Caco-2 (cell line): Measurements from ENCODE around the gene CD300LB. TPM values are rescaled to one million over a fixed set of nuclear protein-coding genes. Genes with fewer than 3 reads are reported as not detected.

Experiments
- BruUV-seq: library from RNA; stranded (reverse); fragments of 400-500 nt; replicated peaks from 2 replicates; lab custom pipeline; 2021; lab: Mats Ljungman, UMichigan
- CTCF ChIA-PET: fragments of 300-600 bp; sonication (Branson Sonifier 250); formaldehyde crosslinking; loops from one replicate; lab custom pipeline; 2022; ENCODE audit warnings: antibody characterized with exemption; lab: Charles Lee
- POLR2A ChIA-PET: fragments of 300-600 bp; sonication (Branson Sonifier 250); formaldehyde crosslinking; loops from one replicate; lab custom pipeline; 2022; ENCODE audit warnings: antibody characterized with exemption; lab: Charles Lee
- DNase-seq, 2 experiments: peaks; one replicate each; pipeline versions ENCODE4 v3.0.0 to v3.0.0-alpha.2; 2020 to 2022
- H3K27me3 ChIP-seq: replicated peaks from 2 replicates; pipeline ENCODE4 v1.6.0; 2011; ENCODE audit warnings: low read length; ENCODE audit not compliant: control insufficient read depth, insufficient read depth
- H3K36me3 ChIP-seq: 2 replicates; pipeline ENCODE4 v1.5.1; 2011; ENCODE audit warnings: low read length; ENCODE audit not compliant: control insufficient read depth, insufficient read depth
- H3K4me1 ChIP-seq: fragments of 250-450 bp; sonication (Bioruptor Pico); 2 replicates; pipeline ENCODE4 v1.5.1; 2020; ENCODE audit warnings: mild to moderate bottlenecking
- H3K4me3 ChIP-seq: 2 replicates; pipeline ENCODE4 v1.5.1; 2011; ENCODE audit warnings: low read depth, mild to moderate bottlenecking, control low read depth, low read length
- H3K9me3 ChIP-seq: fragments of 250-450 bp; sonication (Bioruptor Pico); 2 replicates; pipeline ENCODE4 v1.5.1; 2020; ENCODE audit warnings: mild to moderate bottlenecking, moderate library complexity
- H3K27ac Mint-ChIP-seq: one replicate; pipeline ENCODE4 v1.8.0; 2022; ENCODE audit warnings: mixed read lengths; ENCODE audit not compliant: unreplicated experiment
- H3K27me3 Mint-ChIP-seq: one replicate; pipeline ENCODE4 v1.8.0; 2022; ENCODE audit warnings: mixed read lengths; ENCODE audit not compliant: insufficient read depth, unreplicated experiment
- H3K36me3 Mint-ChIP-seq: one replicate; pipeline ENCODE4 v1.8.0; 2022; ENCODE audit warnings: mild to moderate bottlenecking, mixed read lengths; ENCODE audit not compliant: insufficient read depth, unreplicated experiment
- H3K4me1 Mint-ChIP-seq: one replicate; pipeline ENCODE4 v1.8.0; 2022; ENCODE audit warnings: low read depth, mixed read lengths; ENCODE audit not compliant: unreplicated experiment
- H3K4me3 Mint-ChIP-seq: one replicate; pipeline ENCODE4 v1.8.0; 2022; ENCODE audit warnings: mild to moderate bottlenecking, moderate library complexity, mixed read lengths; ENCODE audit not compliant: unreplicated experiment
- H3K9me3 Mint-ChIP-seq: one replicate; pipeline ENCODE4 v1.8.0; 2022; ENCODE audit warnings: mixed read lengths; ENCODE audit not compliant: unreplicated experiment
- intact Hi-C: fragments of 100-400 bp; cut with micrococcal nuclease; formaldehyde crosslinking; loops from one replicate; pipeline ENCODE4 v1.10.0; 2022; ENCODE audit not compliant: unreplicated experiment
- total RNA-seq: library from RNA; stranded (reverse); gene quantifications from 2 replicates; pipeline ENCODE4 v1.2.3, GENCODE V29; 2022
- TF ChIP-seq, protein P1 (sequence below), 2 experiments: fragments of 200-600 bp in 1 of 2; IDR thresholded peaks; 1 replicate in 1 of 2; 2 replicates in 1 of 2; pipeline versions ENCODE4 v1.5.1 to v1.8.0; 2011 to 2022; ENCODE audit warnings: antibody characterized with exemption in 1 of 2, control low read depth in 1 of 2, inconsistent platforms in 1 of 2, low read depth in 1 of 2, low read length in 1 of 2, mild to moderate bottlenecking in 1 of 2, moderate library complexity in 1 of 2; ENCODE audit not compliant: insufficient read depth in 1 of 2, severe bottlenecking in 1 of 2, unreplicated experiment in 1 of 2

Gene CD300LB
- total RNA-seq, 1 experiment from 2014 or later = not detected

DNA sequence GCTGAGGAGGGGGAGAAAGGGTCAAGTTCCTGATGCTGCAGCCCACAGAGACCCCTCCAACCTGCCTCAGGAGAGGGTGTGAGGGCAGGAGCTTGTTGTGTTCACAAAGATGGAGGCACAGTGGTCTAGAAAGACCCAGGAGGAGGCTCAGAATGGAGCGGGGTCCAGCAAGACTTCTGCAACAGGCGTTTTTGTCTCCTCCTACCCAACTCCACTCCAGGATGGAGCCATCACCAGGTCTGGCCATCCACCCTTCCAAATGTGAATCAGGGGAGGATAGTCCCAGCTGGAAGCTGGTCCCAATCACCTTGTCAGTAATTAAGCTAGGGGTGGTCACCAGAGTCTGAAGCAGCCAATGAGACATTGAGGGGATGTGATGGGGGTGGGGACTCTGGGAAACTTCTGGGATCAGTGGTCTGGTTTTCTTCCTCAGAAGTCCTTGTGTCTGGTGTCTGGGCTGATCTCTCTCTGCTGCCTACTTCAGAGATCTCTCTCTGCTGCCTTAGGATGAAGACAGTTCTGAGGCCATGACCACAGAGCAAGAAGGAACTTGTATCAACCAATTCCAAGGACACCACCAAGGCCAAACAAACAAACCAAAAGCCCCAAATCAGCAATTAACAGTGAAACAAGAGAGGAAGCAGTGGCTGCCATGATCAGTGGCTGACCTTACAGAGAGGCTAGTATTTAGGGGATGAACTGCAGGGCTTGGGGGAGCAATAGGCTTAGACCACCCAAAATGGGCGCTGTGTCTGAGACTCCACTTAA is 14.5 kb downstream of the CD300LB start:
- H3K27me3 ChIP-seq = no peaks in the 10 kb centered on the region; the same call in none of the 2 replicates
- no peak overlapping the region for H3K4me3 Mint-ChIP-seq
- H3K27me3 Mint-ChIP-seq = peaks cover 15% of the 10 kb centered on the region
- H3K4me3 ChIP-seq = no peak overlapping the region
- H3K27ac Mint-ChIP-seq = no peak overlapping the region
- H3K9me3 Mint-ChIP-seq = peaks cover 18% of the 10 kb centered on the region
- H3K9me3 ChIP-seq = peaks cover 17% of the 10 kb centered on the region
- intact Hi-C loops = no loop called here
- POLR2A ChIA-PET = no interaction called here
- no peak for DNase-seq
- CTCF ChIA-PET = no interaction called here
- H3K36me3 Mint-ChIP-seq = peaks cover 19% of the 10 kb centered on the region
- H3K36me3 ChIP-seq = no peaks in the 10 kb centered on the region
- no peaks in the 10 kb centered on the region for H3K4me1 Mint-ChIP-seq
- TF ChIP-seq, protein P1, sequence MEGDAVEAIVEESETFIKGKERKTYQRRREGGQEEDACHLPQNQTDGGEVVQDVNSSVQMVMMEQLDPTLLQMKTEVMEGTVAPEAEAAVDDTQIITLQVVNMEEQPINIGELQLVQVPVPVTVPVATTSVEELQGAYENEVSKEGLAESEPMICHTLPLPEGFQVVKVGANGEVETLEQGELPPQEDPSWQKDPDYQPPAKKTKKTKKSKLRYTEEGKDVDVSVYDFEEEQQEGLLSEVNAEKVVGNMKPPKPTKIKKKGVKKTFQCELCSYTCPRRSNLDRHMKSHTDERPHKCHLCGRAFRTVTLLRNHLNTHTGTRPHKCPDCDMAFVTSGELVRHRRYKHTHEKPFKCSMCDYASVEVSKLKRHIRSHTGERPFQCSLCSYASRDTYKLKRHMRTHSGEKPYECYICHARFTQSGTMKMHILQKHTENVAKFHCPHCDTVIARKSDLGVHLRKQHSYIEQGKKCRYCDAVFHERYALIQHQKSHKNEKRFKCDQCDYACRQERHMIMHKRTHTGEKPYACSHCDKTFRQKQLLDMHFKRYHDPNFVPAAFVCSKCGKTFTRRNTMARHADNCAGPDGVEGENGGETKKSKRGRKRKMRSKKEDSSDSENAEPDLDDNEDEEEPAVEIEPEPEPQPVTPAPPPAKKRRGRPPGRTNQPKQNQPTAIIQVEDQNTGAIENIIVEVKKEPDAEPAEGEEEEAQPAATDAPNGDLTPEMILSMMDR (IDR thresholded peaks at IDR 0.05; ENCODE audit: insufficient read depth in 1 of 2, low read depth in 1 of 2, low read length in 1 of 2, severe bottlenecking in 1 of 2, unreplicated experiment in 1 of 2) = no peak
- BruUV-seq = no TSS peak
- no peaks in the 10 kb centered on the region for H3K4me1 ChIP-seq

DNA sequence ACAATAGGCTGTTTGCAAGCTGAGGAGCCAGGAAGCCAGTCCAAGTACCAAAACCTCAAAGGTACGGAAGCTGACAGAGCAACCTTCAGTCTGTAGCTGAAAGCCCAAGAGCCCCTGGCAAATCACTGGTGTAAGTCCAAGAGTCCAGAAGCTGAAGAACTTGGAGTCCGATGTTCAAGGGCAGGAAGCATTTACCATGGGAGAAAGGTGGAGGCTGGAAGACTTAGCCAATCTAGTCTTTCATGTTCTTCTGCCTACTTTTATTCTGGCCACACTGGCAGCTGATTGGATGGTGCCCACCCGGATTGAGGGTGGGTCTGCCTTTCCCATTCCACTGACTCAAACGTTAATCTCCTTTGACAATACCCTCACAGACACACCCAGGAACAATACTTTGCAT is 15.3 kb downstream of the CD300LB start:
- no peaks in the 10 kb centered on the region for H3K4me1 ChIP-seq
- CTCF ChIA-PET = no interaction called here
- Mint-ChIP-seq H3K9me3 (peaks cover 18% of the 10 kb centered on the region), H3K4me1 (no peaks in the 10 kb centered on the region), H3K36me3 (peaks cover 19% of the 10 kb centered on the region), H3K4me3 (no peak overlapping the region), H3K27ac (no peak overlapping the region), H3K27me3 (peaks cover 20% of the 10 kb centered on the region)
- TF ChIP-seq, protein P1 (IDR thresholded peaks at IDR 0.05; ENCODE audit: insufficient read depth in 1 of 2, low read depth in 1 of 2, low read length in 1 of 2, severe bottlenecking in 1 of 2, unreplicated experiment in 1 of 2) = no peak
- no peak for DNase-seq
- peaks cover 17% of the 10 kb centered on the region for H3K9me3 ChIP-seq
- intact Hi-C loops = no loop called here
- no TSS peak for BruUV-seq
- H3K36me3 ChIP-seq = no peaks in the 10 kb centered on the region
- no peaks in the 10 kb centered on the region; the same call in none of the 2 replicates for H3K27me3 ChIP-seq
- H3K4me3 ChIP-seq = no peak overlapping the region
- POLR2A ChIA-PET = no interaction called here

DNA sequence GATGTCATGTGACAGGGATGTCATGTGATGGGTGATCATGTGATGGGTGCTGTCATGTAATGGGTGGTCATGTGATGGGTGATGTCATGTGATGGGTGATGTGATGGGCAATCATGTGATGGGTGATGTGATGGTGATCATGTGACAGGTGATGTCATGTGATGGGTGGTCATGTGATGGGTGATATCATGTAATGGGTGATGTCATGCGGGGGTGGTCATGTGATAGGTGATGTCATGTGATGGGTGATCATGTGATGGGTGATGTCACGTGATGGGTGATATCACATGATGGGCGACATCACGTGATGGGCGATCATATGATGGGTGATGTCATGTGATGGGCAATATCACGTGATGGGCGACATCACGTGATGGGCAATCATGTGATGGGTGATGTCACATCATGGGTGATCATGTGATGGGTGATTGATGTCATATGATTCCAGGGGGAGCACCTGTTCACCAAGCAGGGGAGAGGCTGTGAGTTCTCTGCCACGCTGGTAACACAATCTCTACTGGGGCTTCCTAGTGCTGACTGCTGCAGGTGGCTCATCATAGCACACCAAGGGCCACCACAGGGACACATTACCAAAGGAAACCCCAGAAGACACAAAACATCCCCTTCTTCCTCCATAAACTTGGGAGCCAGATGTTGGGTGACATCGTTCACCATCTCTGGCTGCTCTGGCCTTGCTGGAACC is 16.5 kb downstream of the CD300LB start:
- H3K4me3 ChIP-seq = no peak overlapping the region
- intact Hi-C loops = no loop called here
- ChIA-PET POLR2A (no interaction called here), CTCF (no interaction called here)
- DNase-seq = peak in 1 of 2 experiments; percentile 51
- H3K4me1 ChIP-seq = no peaks in the 10 kb centered on the region
- peak overlapping the region; percentile 90 for H3K27ac Mint-ChIP-seq
- no TSS peak for BruUV-seq
- TF ChIP-seq, protein P1 (IDR thresholded peaks at IDR 0.05; ENCODE audit: insufficient read depth in 1 of 2, low read depth in 1 of 2, low read length in 1 of 2, severe bottlenecking in 1 of 2, unreplicated experiment in 1 of 2) = no peak
- H3K36me3 Mint-ChIP-seq = peaks cover 19% of the 10 kb centered on the region
- H3K27me3 Mint-ChIP-seq = peaks cover 24% of the 10 kb centered on the region
- no peaks in the 10 kb centered on the region for H3K36me3 ChIP-seq
- H3K4me3 Mint-ChIP-seq = peak overlapping the region; percentile 53
- H3K9me3 ChIP-seq = peaks cover 17% of the 10 kb centered on the region
- peaks cover 18% of the 10 kb centered on the region for H3K9me3 Mint-ChIP-seq
- H3K4me1 Mint-ChIP-seq = no peaks in the 10 kb centered on the region
- no peaks in the 10 kb centered on the region; the same call in 1 of the 2 replicates for H3K27me3 ChIP-seq
